Osteoblast (primary cell): ENCODE results near the gene KCNK4. TPM values are rescaled to one million over a fixed set of nuclear protein-coding genes. Genes with fewer than 3 reads are reported as not detected.

Experiments
- DNase-seq: peaks from one replicate; pipeline ENCODE4 v3.0.0; 2011; ENCODE audit warnings: low spot score, mixed read lengths; ENCODE audit not compliant: insufficient read length; ENCODE audit errors: missing footprints
- H2AFZ ChIP-seq: 2 replicates; pipeline ENCODE4 v1.6.0; 2011; ENCODE audit warnings: mild to moderate bottlenecking, low read length
- H3K27ac ChIP-seq: 2 replicates; pipeline ENCODE4 v1.5.1; 2011; ENCODE audit warnings: mild to moderate bottlenecking, low read depth, low read length, moderate library complexity
- H3K27me3 ChIP-seq: 2 replicates; pipeline ENCODE4 v1.6.0; 2012; ENCODE audit warnings: mild to moderate bottlenecking, control low read depth, inconsistent platforms, low read length, moderate library complexity; ENCODE audit not compliant: insufficient read depth
- H3K36me3 ChIP-seq: 2 replicates; pipeline ENCODE4 v1.5.1; 2011; ENCODE audit warnings: mild to moderate bottlenecking, low read length, control low read depth, moderate library complexity; ENCODE audit not compliant: insufficient read depth
- H3K4me1 ChIP-seq: 2 replicates; pipeline ENCODE4 v1.5.1; 2011; ENCODE audit warnings: mild to moderate bottlenecking, low read length, control low read depth, moderate library complexity; ENCODE audit not compliant: insufficient read depth
- H3K4me2 ChIP-seq: 2 replicates; pipeline ENCODE4 v1.6.0; 2011; ENCODE audit warnings: mild to moderate bottlenecking, low read length; ENCODE audit not compliant: insufficient read depth
- H3K4me3 ChIP-seq: fragments of 200-600 bp; sonication (generic); 3 replicates; pipeline ENCODE4 v1.5.1; 2012; ENCODE audit warnings: mild to moderate bottlenecking, low read length, inconsistent platforms; ENCODE audit not compliant: insufficient read depth
- H3K79me2 ChIP-seq: 2 replicates; pipeline ENCODE4 v1.6.0; 2012; ENCODE audit warnings: mild to moderate bottlenecking, low read length, control low read depth, inconsistent platforms; ENCODE audit not compliant: insufficient read depth
- H3K9me3 ChIP-seq: 2 replicates; pipeline ENCODE4 v1.5.1; 2011; ENCODE audit warnings: low read depth, low read length, control low read depth
- H4K20me1 ChIP-seq: 2 replicates; pipeline ENCODE4 v1.6.0; 2012; ENCODE audit warnings: mild to moderate bottlenecking, low read length, control low read depth; ENCODE audit not compliant: insufficient read depth
- total RNA-seq: library from RNA; depleted of rRNA; stranded (reverse); fragments of >200 nt; gene quantifications from 2 replicates; pipeline ENCODE4 v1.2.3, GENCODE V29; 2012
- TF ChIP-seq, protein P1 (sequence below): IDR thresholded peaks from 2 replicates; pipeline ENCODE4 v1.5.1; 2011; ENCODE audit warnings: mild to moderate bottlenecking, low read depth, low read length, moderate library complexity; ENCODE audit errors: extremely low read depth

KCNK4 gene
- total RNA-seq, 1 donor = 0.36 TPM

DNA sequence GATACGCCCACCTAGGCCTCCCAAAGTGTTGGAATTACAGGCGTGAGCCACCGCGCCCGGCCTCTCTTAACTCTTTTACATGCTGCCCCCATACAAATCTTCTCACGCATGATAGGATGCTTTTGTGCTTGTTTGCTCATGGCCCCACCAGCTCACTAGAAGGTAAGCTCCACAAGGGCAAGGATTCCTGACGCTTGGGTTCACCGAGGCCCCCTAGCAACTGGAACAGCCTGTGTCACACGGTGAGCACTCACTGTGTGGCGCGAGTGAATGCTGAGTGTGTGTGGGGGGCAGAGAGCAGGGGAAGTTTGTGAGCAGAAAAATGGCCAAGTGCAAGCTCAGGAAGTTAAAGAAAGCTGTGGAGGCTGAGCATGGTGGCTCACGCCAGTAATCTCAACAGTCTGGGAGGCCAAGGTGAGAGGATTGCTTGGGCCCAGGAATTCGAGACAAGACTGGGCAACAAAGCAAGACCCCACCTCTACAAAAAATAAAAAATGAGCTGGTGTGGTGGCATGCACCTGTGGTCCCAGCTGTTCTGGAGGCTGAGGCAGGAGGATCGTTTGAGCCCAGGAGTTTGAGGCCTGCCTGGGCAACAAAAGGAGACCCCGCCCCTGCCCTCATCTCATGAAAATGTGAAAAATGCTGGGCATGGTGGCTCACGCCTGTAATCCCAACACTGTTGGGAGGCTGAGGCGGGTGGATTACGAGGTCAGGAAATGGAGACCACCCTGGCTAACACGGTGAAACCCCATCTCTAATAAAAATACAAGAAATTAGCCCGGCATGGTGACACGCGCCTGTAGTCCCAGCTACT lies 8.9 kb upstream of the KCNK4 start:
- Histone ChIP-seq H3K9me3 (no peaks in the 10 kb centered on the region), H3K27me3 (no peaks in the 10 kb centered on the region), H3K36me3 (peaks cover 26% of the 10 kb centered on the region), H4K20me1 (no peaks in the 10 kb centered on the region), H3K27ac (no peak overlapping the region), H2AFZ (no peak overlapping the region), H3K4me3 (no peak overlapping the region), H3K4me2 (no peak overlapping the region), H3K79me2 (peaks cover 35% of the 10 kb centered on the region), H3K4me1 (peaks cover 22% of the 10 kb centered on the region)
- peak; percentile 26 for DNase-seq
- TF ChIP-seq, protein P1, sequence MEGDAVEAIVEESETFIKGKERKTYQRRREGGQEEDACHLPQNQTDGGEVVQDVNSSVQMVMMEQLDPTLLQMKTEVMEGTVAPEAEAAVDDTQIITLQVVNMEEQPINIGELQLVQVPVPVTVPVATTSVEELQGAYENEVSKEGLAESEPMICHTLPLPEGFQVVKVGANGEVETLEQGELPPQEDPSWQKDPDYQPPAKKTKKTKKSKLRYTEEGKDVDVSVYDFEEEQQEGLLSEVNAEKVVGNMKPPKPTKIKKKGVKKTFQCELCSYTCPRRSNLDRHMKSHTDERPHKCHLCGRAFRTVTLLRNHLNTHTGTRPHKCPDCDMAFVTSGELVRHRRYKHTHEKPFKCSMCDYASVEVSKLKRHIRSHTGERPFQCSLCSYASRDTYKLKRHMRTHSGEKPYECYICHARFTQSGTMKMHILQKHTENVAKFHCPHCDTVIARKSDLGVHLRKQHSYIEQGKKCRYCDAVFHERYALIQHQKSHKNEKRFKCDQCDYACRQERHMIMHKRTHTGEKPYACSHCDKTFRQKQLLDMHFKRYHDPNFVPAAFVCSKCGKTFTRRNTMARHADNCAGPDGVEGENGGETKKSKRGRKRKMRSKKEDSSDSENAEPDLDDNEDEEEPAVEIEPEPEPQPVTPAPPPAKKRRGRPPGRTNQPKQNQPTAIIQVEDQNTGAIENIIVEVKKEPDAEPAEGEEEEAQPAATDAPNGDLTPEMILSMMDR = no peak

DNA sequence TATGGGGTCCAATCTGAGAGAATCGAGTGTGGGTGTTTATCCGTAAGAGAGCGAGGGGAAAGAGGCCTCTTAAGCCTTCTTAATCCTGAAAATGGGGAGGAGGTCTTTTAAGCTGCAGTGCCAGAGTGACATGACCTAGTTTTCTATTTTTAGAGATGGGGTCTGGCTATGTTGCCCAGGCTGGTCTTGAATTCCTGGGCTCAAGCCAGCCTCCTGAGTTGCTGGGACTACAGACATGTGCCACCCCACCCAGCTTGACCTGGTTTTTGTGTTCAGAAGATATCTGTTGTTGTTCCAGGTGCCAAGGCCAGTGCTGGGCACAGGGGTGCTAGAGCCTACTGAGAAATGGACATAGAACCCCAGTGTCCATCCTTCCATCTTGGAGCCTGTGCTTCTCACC lies 8.0 kb upstream of the KCNK4 start:
- H3K4me2 ChIP-seq = peak overlapping the region; percentile 99
- peak; percentile 9 for DNase-seq
- H3K9me3 ChIP-seq = no peaks in the 10 kb centered on the region
- no peaks in the 10 kb centered on the region for H4K20me1 ChIP-seq
- peaks cover 24% of the 10 kb centered on the region for H3K36me3 ChIP-seq
- H3K4me3 ChIP-seq = no peak overlapping the region
- peaks cover 35% of the 10 kb centered on the region for H3K79me2 ChIP-seq
- H3K4me1 ChIP-seq = peaks cover 21% of the 10 kb centered on the region
- TF ChIP-seq, protein P1 = no peak
- no peak overlapping the region for H2AFZ ChIP-seq
- H3K27me3 ChIP-seq = no peaks in the 10 kb centered on the region
- no peak overlapping the region for H3K27ac ChIP-seq

DNA sequence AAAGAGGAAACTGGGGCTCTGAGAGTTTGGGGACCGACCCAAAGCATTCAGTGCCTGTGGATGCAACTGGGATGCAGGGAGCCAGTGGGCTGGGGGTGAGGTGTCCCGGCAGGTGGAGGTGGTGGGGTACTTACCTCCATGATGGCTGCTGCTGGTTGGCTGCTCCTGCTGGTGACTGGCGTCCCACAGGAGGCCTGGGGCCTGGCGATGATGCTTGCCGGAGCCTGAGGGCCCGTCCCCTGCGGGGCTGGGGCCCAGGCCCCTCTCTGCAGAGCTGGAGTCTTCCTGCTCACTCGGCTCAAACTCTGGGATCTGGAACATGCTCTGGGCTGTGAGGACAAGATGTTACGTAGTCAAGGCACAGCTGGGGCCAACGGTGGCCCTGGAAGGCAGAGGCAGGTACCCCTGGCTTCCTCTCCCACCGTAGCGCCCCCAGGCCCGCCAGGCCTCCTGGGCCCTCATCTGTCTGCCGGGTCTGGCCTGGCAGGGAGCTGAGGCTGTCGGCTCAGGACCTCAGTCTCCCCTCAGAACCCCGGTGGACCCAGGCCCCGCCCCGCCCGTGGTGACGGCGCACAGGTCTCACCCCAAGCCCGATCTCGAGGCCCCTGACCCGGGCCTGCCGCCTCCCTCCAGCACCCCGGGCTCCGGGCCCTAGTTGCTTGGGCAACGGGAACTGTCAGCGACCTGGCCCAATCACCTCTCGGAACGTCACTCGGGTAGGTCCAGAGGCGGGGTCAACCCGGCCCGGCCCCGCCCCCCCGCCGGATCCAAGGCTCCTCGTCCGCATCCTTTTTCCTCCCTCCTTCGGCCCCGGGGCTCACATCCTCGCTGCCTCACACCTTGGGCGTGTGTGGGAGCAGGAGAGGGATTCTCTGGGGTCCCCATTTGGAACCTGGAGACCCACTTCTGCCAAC lies 6.8 kb upstream of the KCNK4 start, which contains the start of gene BAD:
TSS of gene BAD (minus strand) at position 618 of the 914 bp plus-strand sequence. CDS start at position 321, 297 bp downstream.
- H3K4me3 ChIP-seq = peak within 1 kb of the TSS; percentile 83
- peak within 1 kb of the TSS; percentile 91 for H3K27ac ChIP-seq
- no peaks in the 10 kb centered on the region for H4K20me1 ChIP-seq
- peaks cover 35% of the 10 kb centered on the region for H3K79me2 ChIP-seq
- H3K4me1 ChIP-seq = peaks cover 21% of the 10 kb centered on the region
- peak within 1 kb of the TSS; percentile 96 for H2AFZ ChIP-seq
- TF ChIP-seq, protein P1 = no peak
- H3K27me3 ChIP-seq = no peaks in the 10 kb centered on the region
- peaks cover 16% of the 10 kb centered on the region for H3K36me3 ChIP-seq
- peak; percentile 100 for DNase-seq
- peak within 1 kb of the TSS; percentile 99 for H3K4me2 ChIP-seq
- no peaks in the 10 kb centered on the region for H3K9me3 ChIP-seq
